Astrocyte (in vitro differentiated cells and primary cell): ENCODE results near the gene TNFRSF12A. TPM values are rescaled to one million over a fixed set of nuclear protein-coding genes. Genes with fewer than 3 reads are reported as not detected.

Experiments used
- DNase-seq: peaks from one replicate; pipeline ENCODE4 v3.0.0-alpha.2; 2010; ENCODE audit warnings: low read depth
- FAIRE-seq: peaks from 2 replicates; lab custom pipeline; 2011; peaks lifted over from hg19 to GRCh38; lab: Jason Lieb, UNC
- H2AFZ ChIP-seq: 2 replicates; pipeline ENCODE4 v1.6.0; 2012; ENCODE audit warnings: low read depth, low read length, inconsistent platforms
- H3K27ac ChIP-seq: 2 replicates; pipeline ENCODE4 v1.5.1; 2011; ENCODE audit warnings: low read depth, low read length, inconsistent platforms
- H3K27me3 ChIP-seq: 2 replicates; pipeline ENCODE4 v1.6.0; 2011; ENCODE audit warnings: low read length, inconsistent platforms; ENCODE audit not compliant: insufficient read depth
- H3K36me3 ChIP-seq: 2 replicates; pipeline ENCODE4 v1.5.1; 2011; ENCODE audit warnings: low read length, inconsistent platforms; ENCODE audit not compliant: insufficient read depth
- H3K4me1 ChIP-seq: 2 replicates; pipeline ENCODE4 v1.5.1; 2011; ENCODE audit warnings: low read length, inconsistent platforms; ENCODE audit not compliant: insufficient read depth
- H3K4me2 ChIP-seq: 2 replicates; pipeline ENCODE4 v1.6.0; 2012; ENCODE audit warnings: low read length, inconsistent platforms
- H3K4me3 ChIP-seq: 2 replicates; pipeline ENCODE4 v1.5.1; 2011; ENCODE audit warnings: low read depth, mild to moderate bottlenecking, low read length, inconsistent platforms; ENCODE audit not compliant: insufficient read depth
- H3K79me2 ChIP-seq: 2 replicates; pipeline ENCODE4 v1.6.0; 2012; ENCODE audit warnings: mild to moderate bottlenecking, low read length, inconsistent platforms; ENCODE audit not compliant: insufficient read depth
- H3K9ac ChIP-seq: 2 replicates; pipeline ENCODE4 v1.6.0; 2012; ENCODE audit warnings: mild to moderate bottlenecking, low read length, inconsistent platforms
- H3K9me3 ChIP-seq: 2 replicates; pipeline ENCODE4 v1.5.1; 2012; ENCODE audit warnings: low read depth, mild to moderate bottlenecking, low read length, inconsistent platforms; ENCODE audit not compliant: insufficient read depth
- H4K20me1 ChIP-seq: 2 replicates; pipeline ENCODE4 v1.6.0; 2012; ENCODE audit warnings: low read length, inconsistent platforms; ENCODE audit not compliant: insufficient read depth
- H3K27ac Mint-ChIP-seq: one replicate; pipeline ENCODE4 v1.8.0; 2021; ENCODE audit warnings: mild to moderate bottlenecking, mixed read lengths; ENCODE audit not compliant: unreplicated experiment
- H3K27me3 Mint-ChIP-seq: one replicate; pipeline ENCODE4 v1.8.0; 2021; ENCODE audit warnings: low read depth, mixed read lengths; ENCODE audit not compliant: unreplicated experiment
- H3K36me3 Mint-ChIP-seq: one replicate; pipeline ENCODE4 v1.8.0; 2021; ENCODE audit warnings: low read depth, mixed read lengths; ENCODE audit not compliant: unreplicated experiment
- H3K4me1 Mint-ChIP-seq: one replicate; pipeline ENCODE4 v1.8.0; 2021; ENCODE audit warnings: low read depth, mixed read lengths; ENCODE audit not compliant: unreplicated experiment
- H3K4me3 Mint-ChIP-seq: one replicate; pipeline ENCODE4 v1.8.0; 2021; ENCODE audit warnings: mild to moderate bottlenecking, moderate library complexity, mixed read lengths; ENCODE audit not compliant: unreplicated experiment
- H3K9me3 Mint-ChIP-seq: one replicate; pipeline ENCODE4 v1.8.0; 2021; ENCODE audit warnings: mild to moderate bottlenecking, mixed read lengths; ENCODE audit not compliant: unreplicated experiment
- CTCF ChIP-seq: IDR thresholded peaks from 2 replicates; pipeline ENCODE4 v1.5.1; 2011; ENCODE audit warnings: low read depth, mild to moderate bottlenecking, inconsistent platforms, low read length, moderate library complexity; ENCODE audit not compliant: insufficient read depth
- EZH2 ChIP-seq: IDR thresholded peaks from 2 replicates; pipeline ENCODE4 v1.6.1; 2012; ENCODE audit warnings: mild to moderate bottlenecking, low read length, inconsistent platforms; ENCODE audit not compliant: insufficient read depth
- total RNA-seq: library from RNA; stranded (reverse); gene quantifications from 2 replicates; pipeline ENCODE4 v1.2.1, GENCODE V29; 2021

TNFRSF12A gene
- total RNA-seq, 1 donor from 2014 or later, result 262 TPM

GRCh38 chr16:3019594-3020246 lies 448 bp upstream of the TNFRSF12A start:
- peak overlapping the region; percentile 100 for H3K27ac ChIP-seq
- H3K9me3 ChIP-seq, result no peaks in the 10 kb centered on the region
- H2AFZ ChIP-seq, result peak overlapping the region; percentile 68
- peaks cover 5% of the 10 kb centered on the region for H3K36me3 Mint-ChIP-seq
- DNase-seq, result no peak
- FAIRE-seq, result no peak
- peaks cover 6% of the 10 kb centered on the region for H4K20me1 ChIP-seq
- no peaks in the 10 kb centered on the region for H3K36me3 ChIP-seq
- peak overlapping the region; percentile 99 for H3K9ac ChIP-seq
- H3K4me1 ChIP-seq, result peaks cover 29% of the 10 kb centered on the region
- peak overlapping the region; percentile 90 for H3K4me3 Mint-ChIP-seq
- H3K27me3 ChIP-seq, result no peaks in the 10 kb centered on the region
- H3K4me1 Mint-ChIP-seq, result peaks cover 18% of the 10 kb centered on the region
- peak overlapping the region; percentile 90 for H3K27ac Mint-ChIP-seq
- TF ChIP-seq EZH2, result no peak
- no peak for TF ChIP-seq CTCF
- peak overlapping the region; percentile 88 for H3K4me2 ChIP-seq
- no peaks in the 10 kb centered on the region for H3K9me3 Mint-ChIP-seq
- H3K4me3 ChIP-seq, result peak overlapping the region; percentile 52
- no peaks in the 10 kb centered on the region for H3K27me3 Mint-ChIP-seq
- peaks cover 5% of the 10 kb centered on the region for H3K79me2 ChIP-seq

GRCh38 chr16:3020604-3021448 lies 658 bp downstream of the TNFRSF12A start:
- H4K20me1 ChIP-seq, result peaks cover 12% of the 10 kb centered on the region
- FAIRE-seq, result no peak
- peak overlapping the region; percentile 99 for H3K9ac ChIP-seq
- H3K27ac ChIP-seq, result peak overlapping the region; percentile 100
- Mint-ChIP-seq H3K27me3 (no peaks in the 10 kb centered on the region), H3K36me3 (peaks cover 4% of the 10 kb centered on the region), H3K4me1 (peaks cover 14% of the 10 kb centered on the region), H3K27ac (peak overlapping the region; percentile 100), H3K9me3 (no peaks in the 10 kb centered on the region), H3K4me3 (peak overlapping the region; percentile 93)
- peak overlapping the region; percentile 88 for H3K4me2 ChIP-seq
- H3K4me1 ChIP-seq, result peaks cover 29% of the 10 kb centered on the region
- H3K36me3 ChIP-seq, result no peaks in the 10 kb centered on the region
- peak overlapping the region; percentile 94 for H3K4me3 ChIP-seq
- no peak overlapping the region for H2AFZ ChIP-seq
- TF ChIP-seq CTCF, result no peak
- no peak for TF ChIP-seq EZH2
- DNase-seq, result peak; percentile 75
- H3K79me2 ChIP-seq, result peaks cover 5% of the 10 kb centered on the region
- no peaks in the 10 kb centered on the region for H3K9me3 ChIP-seq
- H3K27me3 ChIP-seq, result no peaks in the 10 kb centered on the region
